ENCODE data around the gene IL31RA. TPM values are rescaled to one million over a fixed set of nuclear protein-coding genes. Genes with fewer than 3 reads are reported as not detected.
A peak's percentile ranks its signal among the peaks of the same experiment; 100 is the strongest.

Gene IL31RA
- total RNA-seq, 2 experiments from 2014 or later = not detected

GRCh38 chr5:55913466-55914413, 62.6 kb downstream of the IL31RA start:
- H3K27me3 Mint-ChIP-seq = no peaks in the 10 kb centered on the region
- no peak overlapping the region for H3K4me3 Mint-ChIP-seq
- peaks cover 6% of the 10 kb centered on the region for H3K4me1 Mint-ChIP-seq
- no peak for ATAC-seq (ENCODE audit: low read depth)
- POLR2A ChIA-PET = interaction anchor here (0.6 kb wide), 1 partner anchor 119 kb away, joined by 3 read pairs; no protein-coding TSS in a partner anchor
- no peaks in the 10 kb centered on the region for H3K36me3 Mint-ChIP-seq
- H3K27ac Mint-ChIP-seq = no peak overlapping the region
- no peaks in the 10 kb centered on the region for H3K9me3 Mint-ChIP-seq
- DNase-seq = no peak

GRCh38 chr5:55914971-55915370, 63.8 kb downstream of the IL31RA start:
- ATAC-seq (ENCODE audit: low read depth) (no peak), DNase-seq (no peak)
- POLR2A ChIA-PET = no interaction called here
- H3K36me3 Mint-ChIP-seq = no peaks in the 10 kb centered on the region
- no peaks in the 10 kb centered on the region for H3K27me3 Mint-ChIP-seq
- H3K9me3 Mint-ChIP-seq = no peaks in the 10 kb centered on the region
- no peak overlapping the region for H3K27ac Mint-ChIP-seq
- H3K4me3 Mint-ChIP-seq = no peak overlapping the region
- peaks cover 18% of the 10 kb centered on the region for H3K4me1 Mint-ChIP-seq

- no peak overlapping the region for H3K4me3 Mint-ChIP-seq
Measured at GRCh38 chr5:55915783-55916182, 64.6 kb downstream of the IL31RA start.

GRCh38 chr5:55916986-55917385, 65.8 kb downstream of the IL31RA start:
- DNase-seq (no peak), ATAC-seq (ENCODE audit: low read depth) (no peak)
- POLR2A ChIA-PET = no interaction called here
- Mint-ChIP-seq H3K36me3 (no peaks in the 10 kb centered on the region), H3K27me3 (no peaks in the 10 kb centered on the region), H3K4me1 (peaks cover 22% of the 10 kb centered on the region), H3K9me3 (no peaks in the 10 kb centered on the region), H3K4me3 (no peak overlapping the region), H3K27ac (no peak overlapping the region)

More at GRCh38 chr5:55915783-55916182, 64.6 kb downstream of the IL31RA start:
- Mint-ChIP-seq H3K9me3 (no peaks in the 10 kb centered on the region), H3K36me3 (no peaks in the 10 kb centered on the region), H3K27ac (no peak overlapping the region), H3K27me3 (no peaks in the 10 kb centered on the region), H3K4me1 (peaks cover 22% of the 10 kb centered on the region)
- POLR2A ChIA-PET = no interaction called here
- DNase-seq (no peak), ATAC-seq (ENCODE audit: low read depth) (no peak)

GRCh38 chr5:55917402-55918086, 66.4 kb downstream of the IL31RA start:
- H3K36me3 Mint-ChIP-seq = no peaks in the 10 kb centered on the region
- POLR2A ChIA-PET = no interaction called here
- H3K4me1 Mint-ChIP-seq = peaks cover 22% of the 10 kb centered on the region
- ATAC-seq (ENCODE audit: low read depth) (no peak), DNase-seq (no peak)
- H3K9me3 Mint-ChIP-seq = no peaks in the 10 kb centered on the region
- no peaks in the 10 kb centered on the region for H3K27me3 Mint-ChIP-seq
- no peak overlapping the region for H3K4me3 Mint-ChIP-seq
- H3K27ac Mint-ChIP-seq = no peak overlapping the region

- H3K27ac Mint-ChIP-seq = no peak overlapping the region
- POLR2A ChIA-PET = no interaction called here
- no peak for ATAC-seq (ENCODE audit: low read depth)
- no peak overlapping the region for H3K4me3 Mint-ChIP-seq
- no peaks in the 10 kb centered on the region for H3K27me3 Mint-ChIP-seq
- H3K36me3 Mint-ChIP-seq = no peaks in the 10 kb centered on the region
- H3K4me1 Mint-ChIP-seq = peaks cover 27% of the 10 kb centered on the region
- DNase-seq = no peak
- H3K9me3 Mint-ChIP-seq = no peaks in the 10 kb centered on the region
Measured at GRCh38 chr5:55918087-55919035, 67.2 kb downstream of the IL31RA start.

GRCh38 chr5:55919625-55920024, 68.5 kb downstream of the IL31RA start:
- POLR2A ChIA-PET = interaction anchor here (0.5 kb wide), 1 partner anchor 153 kb away, joined by 4 read pairs; no protein-coding TSS in a partner anchor
- DNase-seq = no peak
- peak overlapping the region; percentile 41 for H3K4me3 Mint-ChIP-seq
- peak overlapping the region; percentile 18 for H3K27ac Mint-ChIP-seq
- peaks cover 33% of the 10 kb centered on the region for H3K4me1 Mint-ChIP-seq
- no peaks in the 10 kb centered on the region for H3K9me3 Mint-ChIP-seq
- peak; percentile 53 for ATAC-seq (ENCODE audit: low read depth)
- H3K36me3 Mint-ChIP-seq = no peaks in the 10 kb centered on the region
- peaks cover under 1% of the 10 kb centered on the region for H3K27me3 Mint-ChIP-seq

GRCh38 chr5:55920784-55921183, 69.6 kb downstream of the IL31RA start:
- DNase-seq (no peak), ATAC-seq (ENCODE audit: low read depth) (no peak)
- no peaks in the 10 kb centered on the region for H3K9me3 Mint-ChIP-seq
- H3K36me3 Mint-ChIP-seq = no peaks in the 10 kb centered on the region
- H3K4me3 Mint-ChIP-seq = no peak overlapping the region
- peaks cover 4% of the 10 kb centered on the region for H3K27me3 Mint-ChIP-seq
- H3K27ac Mint-ChIP-seq = no peak overlapping the region
- POLR2A ChIA-PET = no interaction called here
- peaks cover 33% of the 10 kb centered on the region for H3K4me1 Mint-ChIP-seq

- DNase-seq (no peak), ATAC-seq (ENCODE audit: low read depth) (no peak)
- no peak overlapping the region for H3K27ac Mint-ChIP-seq
- no peak overlapping the region for H3K4me3 Mint-ChIP-seq
- H3K27me3 Mint-ChIP-seq = peaks cover 4% of the 10 kb centered on the region
- peaks cover 33% of the 10 kb centered on the region for H3K4me1 Mint-ChIP-seq
- POLR2A ChIA-PET = no interaction called here
- no peaks in the 10 kb centered on the region for H3K36me3 Mint-ChIP-seq
- H3K9me3 Mint-ChIP-seq = no peaks in the 10 kb centered on the region
Measured at GRCh38 chr5:55921617-55922016, 70.5 kb downstream of the IL31RA start.

- Mint-ChIP-seq H3K36me3 (no peaks in the 10 kb centered on the region), H3K9me3 (no peaks in the 10 kb centered on the region), H3K4me1 (peaks cover 30% of the 10 kb centered on the region), H3K4me3 (peak overlapping the region; percentile 90), H3K27me3 (peaks cover 4% of the 10 kb centered on the region), H3K27ac (peak overlapping the region; percentile 81)
- DNase-seq (no peak), ATAC-seq (ENCODE audit: low read depth) (peak; percentile 54)
- POLR2A ChIA-PET = interaction anchor here (0.6 to 0.9 kb wide), 3 partner anchors 151 to 403 kb away, joined by 3 to 6 read pairs (median 3); no protein-coding TSS in a partner anchor
Measured at GRCh38 chr5:55923177-55923771, 72.1 kb downstream of the IL31RA start.

- H3K9me3 Mint-ChIP-seq = no peaks in the 10 kb centered on the region
- ATAC-seq (ENCODE audit: low read depth) (no peak), DNase-seq (no peak)
- H3K36me3 Mint-ChIP-seq = no peaks in the 10 kb centered on the region
- H3K27me3 Mint-ChIP-seq = peaks cover 4% of the 10 kb centered on the region
- H3K4me1 Mint-ChIP-seq = peaks cover 25% of the 10 kb centered on the region
- peak overlapping the region; percentile 90 for H3K4me3 Mint-ChIP-seq
- H3K27ac Mint-ChIP-seq = no peak overlapping the region
- POLR2A ChIA-PET = interaction anchor here (0.6 to 0.9 kb wide), 3 partner anchors 151 to 404 kb away, joined by 3 to 6 read pairs (median 3); no protein-coding TSS in a partner anchor
Measured at GRCh38 chr5:55923865-55924500, 72.8 kb downstream of the IL31RA start.

- Mint-ChIP-seq H3K36me3 (no peaks in the 10 kb centered on the region), H3K27me3 (peaks cover 4% of the 10 kb centered on the region), H3K4me1 (peaks cover 17% of the 10 kb centered on the region), H3K27ac (no peak overlapping the region), H3K4me3 (no peak overlapping the region), H3K9me3 (no peaks in the 10 kb centered on the region)
- no peak for ATAC-seq (ENCODE audit: low read depth)
- no peak for DNase-seq
- POLR2A ChIA-PET = no interaction called here
Measured at GRCh38 chr5:55924744-55925143, 73.6 kb downstream of the IL31RA start.
